Fibroblast of pulmonary artery (primary cell): ENCODE data around the gene UIMC1.
A peak's percentile ranks its signal among the peaks of the same experiment; 100 is the strongest.

Source experiments
- DNase-seq: peaks from one replicate; pipeline ENCODE4 v3.0.0-alpha.2; 2010; ENCODE audit warnings: low read depth
- H3K4me3 ChIP-seq: replicated peaks from 2 replicates; pipeline ENCODE4 v1.5.1; 2011; ENCODE audit warnings: low read depth, mild to moderate bottlenecking, control low read depth, low read length, moderate library complexity
- TF ChIP-seq, protein P1 (sequence below): IDR thresholded peaks from 2 replicates; pipeline ENCODE4 v1.5.1; 2011; ENCODE audit warnings: mild to moderate bottlenecking, control low read depth, low read length, inconsistent platforms; ENCODE audit errors: missing control alignments

Gene UIMC1

DNA sequence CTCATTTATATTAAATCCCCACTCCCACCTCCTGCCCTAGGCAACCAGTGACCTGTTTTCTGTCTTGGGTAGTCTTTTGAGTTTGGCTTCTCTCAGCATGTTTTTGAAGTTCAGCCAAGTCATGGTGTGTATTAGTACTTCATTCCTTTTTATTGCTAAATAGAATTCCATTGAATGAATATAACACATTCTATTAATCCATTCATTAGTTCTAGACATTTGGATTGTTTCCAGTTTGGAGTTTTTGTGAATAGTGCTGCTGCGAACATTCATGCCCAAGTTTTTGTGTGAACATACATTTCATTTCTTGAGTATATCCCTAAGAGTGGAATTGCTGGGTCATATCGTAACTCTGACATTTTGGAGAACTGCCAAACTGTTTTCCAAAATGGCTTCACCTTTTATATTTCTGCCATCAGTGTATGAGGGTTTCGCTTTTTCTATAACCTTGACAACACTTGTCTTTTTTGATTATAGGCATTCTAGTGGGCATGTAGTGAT, 18.6 kb upstream of the UIMC1 start:
- no peak overlapping the region for H3K4me3 ChIP-seq
- TF ChIP-seq, protein P1, sequence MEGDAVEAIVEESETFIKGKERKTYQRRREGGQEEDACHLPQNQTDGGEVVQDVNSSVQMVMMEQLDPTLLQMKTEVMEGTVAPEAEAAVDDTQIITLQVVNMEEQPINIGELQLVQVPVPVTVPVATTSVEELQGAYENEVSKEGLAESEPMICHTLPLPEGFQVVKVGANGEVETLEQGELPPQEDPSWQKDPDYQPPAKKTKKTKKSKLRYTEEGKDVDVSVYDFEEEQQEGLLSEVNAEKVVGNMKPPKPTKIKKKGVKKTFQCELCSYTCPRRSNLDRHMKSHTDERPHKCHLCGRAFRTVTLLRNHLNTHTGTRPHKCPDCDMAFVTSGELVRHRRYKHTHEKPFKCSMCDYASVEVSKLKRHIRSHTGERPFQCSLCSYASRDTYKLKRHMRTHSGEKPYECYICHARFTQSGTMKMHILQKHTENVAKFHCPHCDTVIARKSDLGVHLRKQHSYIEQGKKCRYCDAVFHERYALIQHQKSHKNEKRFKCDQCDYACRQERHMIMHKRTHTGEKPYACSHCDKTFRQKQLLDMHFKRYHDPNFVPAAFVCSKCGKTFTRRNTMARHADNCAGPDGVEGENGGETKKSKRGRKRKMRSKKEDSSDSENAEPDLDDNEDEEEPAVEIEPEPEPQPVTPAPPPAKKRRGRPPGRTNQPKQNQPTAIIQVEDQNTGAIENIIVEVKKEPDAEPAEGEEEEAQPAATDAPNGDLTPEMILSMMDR, result no peak
- peak; percentile 57 for DNase-seq

DNA sequence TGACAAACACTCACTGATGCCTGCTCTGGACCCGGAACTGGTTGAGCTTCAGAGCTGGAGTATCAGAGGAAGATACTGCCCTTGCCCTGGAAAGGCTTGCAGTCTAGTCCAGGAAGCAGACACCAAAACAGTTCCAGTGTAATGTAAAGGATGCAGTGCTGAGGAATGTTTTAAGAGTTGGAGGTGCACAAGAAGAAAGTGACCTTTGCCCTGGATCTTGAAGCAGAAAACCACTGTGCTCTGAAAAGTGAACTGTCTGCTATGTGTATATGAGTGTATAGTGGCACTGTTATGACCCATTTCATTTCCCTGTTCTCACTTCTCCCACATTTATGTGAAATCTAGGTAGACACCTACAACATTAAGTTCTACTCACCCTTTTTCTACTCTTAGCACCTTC, 18.0 kb upstream of the UIMC1 start:
- TF ChIP-seq, protein P1, result no peak
- no peak overlapping the region for H3K4me3 ChIP-seq

DNA sequence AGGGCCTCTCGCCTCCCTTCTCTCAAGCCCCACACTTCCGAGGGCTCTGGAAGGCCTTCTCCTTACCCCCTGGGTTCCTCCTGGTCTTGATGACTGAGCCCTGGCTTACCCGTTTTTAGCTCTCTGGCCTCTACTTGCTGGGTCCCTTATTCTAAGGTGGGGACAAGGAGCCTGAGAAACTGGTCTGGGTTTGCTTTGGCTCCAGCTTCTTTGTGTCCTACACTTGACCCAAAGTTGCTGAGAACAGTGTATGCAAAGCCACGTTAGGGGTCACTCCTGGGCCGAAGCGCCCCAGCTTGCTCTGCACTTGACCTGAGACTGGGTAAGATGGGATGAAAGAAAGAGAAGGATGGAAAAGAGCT, 16.7 kb upstream of the UIMC1 start:
- DNase-seq, result no peak
- TF ChIP-seq, protein P1, result no peak
- H3K4me3 ChIP-seq, result peak overlapping the region; percentile 91

More for the DNA sequence above, 18.0 kb upstream of the UIMC1 start:
- no peak for DNase-seq

DNA sequence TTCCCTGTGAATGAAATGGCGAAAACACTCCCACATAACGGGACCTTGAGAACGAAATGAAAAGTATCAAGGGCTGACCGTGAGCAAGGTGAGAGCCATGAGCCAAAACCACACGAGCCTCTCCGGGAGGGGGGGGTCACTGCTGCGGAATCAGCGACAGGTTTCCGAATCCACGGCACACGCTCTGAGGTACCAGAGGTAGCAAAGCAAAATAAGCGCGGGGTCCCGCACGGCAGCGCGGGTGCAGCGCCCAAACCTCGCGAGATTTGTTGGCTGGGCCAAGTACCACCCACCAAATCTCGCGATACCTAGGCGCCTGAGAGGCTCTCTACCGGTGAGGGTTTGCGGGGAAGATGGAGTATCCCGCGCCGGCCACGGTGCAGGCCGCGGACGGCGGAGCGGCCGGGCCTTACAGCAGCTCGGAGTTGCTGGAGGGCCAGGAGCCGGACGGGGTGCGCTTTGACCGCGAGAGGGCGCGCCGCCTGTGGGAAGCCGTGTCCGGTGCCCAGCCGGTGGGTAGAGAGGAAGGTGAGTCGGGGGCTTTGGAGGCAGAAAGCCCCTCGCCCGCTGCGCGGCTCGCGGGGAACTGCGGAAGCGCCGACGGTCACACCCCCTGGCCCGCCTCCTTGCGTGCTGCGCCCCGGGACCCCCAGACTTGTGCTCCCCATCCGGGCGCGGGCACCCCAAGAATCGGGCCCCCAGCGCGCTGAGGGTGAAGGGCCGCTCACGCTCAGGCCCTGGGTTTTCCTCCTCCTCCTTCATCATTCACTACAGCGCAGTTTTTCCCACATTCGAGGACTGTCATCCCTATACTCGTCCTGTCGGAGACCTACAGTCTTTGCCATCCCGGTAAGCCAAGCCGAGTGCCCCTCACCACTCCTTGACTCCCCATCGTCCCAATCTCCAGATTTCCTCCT, 16.1 kb upstream of the UIMC1 start, which contains the start of gene ZNF346:
Gene ZNF346, plus strand, starts transcription at position 311 of the 917 bp plus-strand sequence. Its CDS starts 43 bp downstream, at position 354.
- peak within 1 kb of the TSS; percentile 91 for H3K4me3 ChIP-seq
- DNase-seq, result peak; percentile 93
- TF ChIP-seq, protein P1, result peak; percentile 19

DNA sequence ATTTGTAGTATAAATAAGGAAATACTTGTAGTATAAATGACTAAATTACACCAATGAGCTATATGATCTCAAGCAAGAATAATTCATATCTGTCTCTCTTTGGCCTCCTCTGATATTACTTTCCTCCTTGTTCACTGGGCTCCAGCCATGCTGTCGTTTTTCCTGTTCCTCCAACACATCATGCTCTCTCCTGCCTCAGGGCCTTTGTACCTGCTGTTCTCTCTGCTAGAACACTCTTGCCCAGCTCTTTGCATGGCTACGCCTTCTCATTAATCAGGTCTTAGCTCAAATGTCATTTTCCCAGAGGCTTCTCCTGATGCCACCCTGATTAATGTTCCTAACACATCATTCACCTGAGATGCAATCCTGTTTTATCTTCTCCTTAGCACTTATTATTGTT, 13.5 kb upstream of the UIMC1 start:
- TF ChIP-seq, protein P1, result no peak
- no peak for DNase-seq
- H3K4me3 ChIP-seq, result no peak overlapping the region

DNA sequence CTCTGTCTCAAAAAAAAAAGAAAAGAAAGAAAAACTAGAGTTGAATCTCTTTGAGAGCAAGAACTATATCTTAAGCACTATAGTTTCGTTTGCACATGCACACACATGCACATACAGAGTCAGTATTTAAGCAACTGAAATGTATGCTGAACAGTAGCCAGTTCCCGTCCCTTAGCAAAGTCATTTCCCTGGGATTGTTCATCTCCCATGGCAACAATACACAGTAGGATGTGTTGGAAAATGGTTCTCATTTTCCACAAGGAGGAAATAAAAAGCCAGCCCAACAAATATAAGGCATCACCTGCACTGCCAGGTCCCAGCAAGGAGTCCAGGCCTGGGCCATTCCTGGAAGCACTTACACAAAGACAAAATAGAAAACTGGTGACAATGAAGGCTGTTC, 11.8 kb upstream of the UIMC1 start:
- no peak for DNase-seq
- TF ChIP-seq, protein P1, result no peak
- H3K4me3 ChIP-seq, result no peak overlapping the region
